Activated CD8-positive, alpha-beta memory T cell treated with anti-CD3 and anti-CD28 coated beads, Interleukin-2, amount 50 U/mL, for 1 hour (primary cell): ENCODE data around the gene GPR141.

ENCODE experiments used
- DNase-seq: peaks from one replicate; pipeline ENCODE4 v3.0.0-alpha.2; 2020; ENCODE audit errors: extremely low read depth

Gene GPR141, protein sequence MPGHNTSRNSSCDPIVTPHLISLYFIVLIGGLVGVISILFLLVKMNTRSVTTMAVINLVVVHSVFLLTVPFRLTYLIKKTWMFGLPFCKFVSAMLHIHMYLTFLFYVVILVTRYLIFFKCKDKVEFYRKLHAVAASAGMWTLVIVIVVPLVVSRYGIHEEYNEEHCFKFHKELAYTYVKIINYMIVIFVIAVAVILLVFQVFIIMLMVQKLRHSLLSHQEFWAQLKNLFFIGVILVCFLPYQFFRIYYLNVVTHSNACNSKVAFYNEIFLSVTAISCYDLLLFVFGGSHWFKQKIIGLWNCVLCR

DNA sequence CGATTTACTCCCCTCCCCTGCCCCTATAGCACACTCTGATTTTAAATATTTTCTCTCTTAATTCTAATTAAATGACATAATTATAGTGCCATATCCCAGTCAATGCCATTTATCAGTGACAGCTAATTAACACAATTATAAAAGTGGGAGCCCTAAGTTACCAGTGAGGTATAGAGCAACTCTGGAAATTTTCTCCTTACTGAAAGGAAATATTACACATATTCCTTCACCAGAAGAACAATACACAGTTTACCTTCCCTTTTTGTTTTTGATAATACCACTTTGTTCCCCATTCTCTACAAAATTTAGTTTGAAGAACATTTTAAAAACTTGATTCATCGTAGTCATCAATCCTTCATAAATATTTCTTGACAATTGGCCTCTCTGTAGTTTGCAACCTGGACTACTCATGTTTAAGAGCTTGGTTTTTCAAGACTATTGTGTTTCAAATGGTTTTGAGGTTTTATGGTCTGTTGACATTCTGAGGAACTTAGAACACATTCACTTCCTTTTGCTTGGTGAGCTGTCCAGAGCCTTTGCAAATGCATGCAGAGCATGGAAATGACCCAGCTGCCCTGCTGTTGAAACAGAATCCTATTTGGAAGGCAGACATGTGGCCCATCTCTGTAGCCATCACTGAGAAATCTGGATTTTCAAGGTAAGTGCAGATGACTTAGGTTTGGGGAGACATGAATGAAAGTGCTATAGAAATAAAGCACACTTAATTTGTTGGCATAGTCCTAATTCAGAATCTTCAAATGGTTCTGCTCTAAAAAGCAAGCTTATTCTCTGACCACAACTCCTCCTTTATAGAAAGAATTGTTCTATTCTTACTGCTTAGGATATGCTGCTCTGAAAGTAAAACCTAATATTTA lies at the start of gene GPR141:
Gene GPR141 (plus strand): TSS at position 521 of the 875 bp plus-strand sequence. CDS start 56,628 bp downstream, outside the sequence.
- no peak for DNase-seq

DNA sequence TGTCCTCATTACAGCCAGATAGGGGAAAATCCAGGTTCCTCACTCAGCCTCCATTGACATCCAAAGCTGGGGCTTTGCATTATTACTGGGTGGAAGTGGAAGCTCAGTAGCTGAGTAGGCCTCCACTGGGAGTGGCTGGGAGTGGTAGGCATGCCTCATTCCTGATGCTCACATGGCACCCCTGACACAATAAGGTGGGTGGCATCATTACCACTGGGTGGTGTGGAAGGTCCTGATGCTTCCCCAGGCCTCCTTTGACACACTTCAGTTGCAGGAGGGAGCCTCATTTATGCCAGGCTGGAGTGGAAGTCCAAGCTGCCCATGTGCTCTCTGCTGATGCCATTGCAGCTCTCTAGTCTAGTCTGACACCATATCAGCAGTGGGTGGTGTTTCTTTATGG lies 48.2 kb upstream of the GPR141 start:
- no peak for DNase-seq

DNA sequence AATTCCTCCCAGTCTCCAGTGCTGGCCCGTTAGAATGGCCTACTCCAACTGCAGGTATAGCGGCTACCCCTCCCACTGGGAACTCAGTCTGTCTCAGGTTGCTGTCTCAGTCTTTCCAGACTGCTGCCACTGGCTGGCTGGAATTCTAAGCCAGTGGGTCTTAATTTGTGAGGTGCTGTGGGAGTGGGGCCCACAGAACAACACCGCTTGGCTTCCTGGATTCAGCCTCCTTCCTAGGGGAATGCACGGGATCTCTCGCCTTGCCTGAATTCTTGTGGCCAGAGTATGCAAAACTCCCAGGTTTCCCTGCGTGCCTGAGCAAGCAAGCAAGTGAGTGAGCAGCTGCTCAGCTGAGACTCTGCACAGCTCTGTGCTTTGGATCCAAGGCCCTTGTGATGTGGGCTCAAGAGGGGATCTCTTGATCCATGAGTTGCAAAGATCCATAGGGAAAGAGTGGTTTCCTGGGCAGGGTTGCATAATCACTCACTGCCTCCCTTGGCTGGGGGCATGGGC lies 41.5 kb upstream of the GPR141 start:
- DNase-seq = no peak

DNA sequence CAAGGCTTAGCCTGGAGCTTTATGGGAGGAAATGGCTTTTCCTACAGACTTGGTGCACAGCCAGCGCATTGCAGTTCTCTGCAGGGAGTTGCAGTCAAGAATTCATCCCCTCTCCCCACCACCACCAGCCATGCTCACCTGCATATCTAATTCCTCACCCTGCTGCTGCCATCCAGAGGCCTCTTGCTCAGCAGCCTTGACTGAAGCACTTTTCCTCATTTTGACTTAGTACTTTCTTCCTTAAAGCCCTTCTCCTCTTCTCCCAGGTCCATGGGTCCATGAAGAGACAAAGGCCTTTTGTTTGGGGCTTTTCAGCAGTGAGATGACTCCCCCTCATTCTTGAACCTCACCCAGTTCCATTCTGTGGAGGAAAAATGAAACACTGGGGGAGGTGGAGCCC lies 39.7 kb upstream of the GPR141 start:
- no peak for DNase-seq

DNA sequence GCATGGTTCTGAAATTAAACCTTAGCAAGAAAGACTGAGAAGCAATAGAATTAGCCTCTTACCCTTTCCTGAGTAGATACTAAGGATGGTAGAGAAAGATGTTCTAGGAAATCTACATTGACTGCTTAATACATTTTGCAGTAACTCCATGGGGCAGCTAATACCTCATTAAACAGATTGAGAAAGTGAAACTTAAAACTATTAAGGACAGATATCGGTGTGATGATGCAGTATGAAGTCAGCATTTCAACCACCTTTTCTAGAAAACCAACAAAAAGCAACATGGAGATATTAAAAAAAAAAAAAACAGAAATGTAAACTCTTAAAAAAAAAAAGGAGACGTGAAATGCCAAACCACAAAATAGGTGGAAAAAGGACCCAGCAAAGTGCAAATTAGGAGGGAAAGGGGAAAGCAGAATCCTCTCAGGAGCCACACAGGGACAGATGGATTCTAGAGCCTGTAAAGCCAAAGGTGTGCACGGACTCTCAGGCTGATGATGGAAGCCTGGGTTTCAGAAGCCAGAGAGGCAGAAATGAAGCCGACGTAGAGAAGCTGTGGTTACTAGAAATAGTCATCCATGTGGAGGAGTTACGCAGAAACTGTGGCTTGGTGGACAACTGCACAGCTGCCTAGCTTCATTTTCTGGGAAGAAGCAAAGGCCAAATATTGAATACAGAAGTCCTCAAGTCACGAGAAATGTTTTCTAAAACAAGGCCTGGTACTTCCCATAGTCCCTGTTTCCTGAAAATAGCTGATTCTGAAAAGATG lies 38.1 kb upstream of the GPR141 start:
- DNase-seq = no peak

DNA sequence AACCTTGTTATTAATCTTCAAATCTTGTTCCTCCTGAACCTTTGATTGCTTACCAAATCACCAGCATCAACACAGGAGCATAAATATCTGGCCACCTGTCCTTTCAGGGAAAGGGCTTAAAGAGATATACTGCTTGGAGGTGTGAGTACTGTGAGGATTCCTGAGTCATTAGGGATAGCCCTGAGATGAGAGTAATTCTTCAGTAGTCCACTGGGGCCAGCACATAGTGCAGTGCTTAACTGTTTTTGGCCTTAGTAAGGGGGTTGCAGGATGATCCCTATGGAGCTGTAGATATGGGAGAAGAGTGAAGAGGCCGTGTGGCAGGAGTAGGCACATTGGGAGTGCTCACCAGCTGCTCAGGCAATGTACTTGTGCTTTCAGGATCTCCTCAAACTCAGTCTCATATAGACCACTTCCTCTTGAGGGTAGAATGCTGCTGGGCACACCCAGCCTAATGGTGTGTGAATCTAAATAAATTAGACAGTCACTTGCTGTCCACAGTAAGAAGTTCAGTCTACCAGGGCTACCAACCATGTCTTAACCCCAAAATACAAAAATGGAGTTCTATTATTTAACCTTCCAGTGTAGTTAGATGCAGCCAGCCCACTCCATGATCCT lies 26.5 kb upstream of the GPR141 start:
- no peak for DNase-seq

DNA sequence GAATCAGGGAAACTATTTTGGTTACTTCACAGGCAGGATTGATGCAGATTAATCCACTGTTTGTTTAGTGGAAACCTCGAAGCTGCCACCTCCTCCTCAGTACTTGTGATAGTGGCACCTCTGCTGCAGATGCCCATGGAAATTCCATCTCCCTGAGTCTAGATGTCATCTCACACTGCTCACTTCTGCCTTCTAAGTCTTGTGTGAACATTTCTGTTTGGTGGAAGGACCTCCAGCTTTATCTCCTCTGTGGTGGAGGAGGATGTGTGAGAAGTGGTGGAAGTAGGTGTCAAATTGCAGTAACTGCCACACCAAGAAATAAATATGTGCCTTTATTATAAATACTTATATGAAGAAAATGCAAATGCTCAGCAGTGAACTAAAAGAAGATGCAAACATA lies 25.8 kb upstream of the GPR141 start:
- DNase-seq = no peak

DNA sequence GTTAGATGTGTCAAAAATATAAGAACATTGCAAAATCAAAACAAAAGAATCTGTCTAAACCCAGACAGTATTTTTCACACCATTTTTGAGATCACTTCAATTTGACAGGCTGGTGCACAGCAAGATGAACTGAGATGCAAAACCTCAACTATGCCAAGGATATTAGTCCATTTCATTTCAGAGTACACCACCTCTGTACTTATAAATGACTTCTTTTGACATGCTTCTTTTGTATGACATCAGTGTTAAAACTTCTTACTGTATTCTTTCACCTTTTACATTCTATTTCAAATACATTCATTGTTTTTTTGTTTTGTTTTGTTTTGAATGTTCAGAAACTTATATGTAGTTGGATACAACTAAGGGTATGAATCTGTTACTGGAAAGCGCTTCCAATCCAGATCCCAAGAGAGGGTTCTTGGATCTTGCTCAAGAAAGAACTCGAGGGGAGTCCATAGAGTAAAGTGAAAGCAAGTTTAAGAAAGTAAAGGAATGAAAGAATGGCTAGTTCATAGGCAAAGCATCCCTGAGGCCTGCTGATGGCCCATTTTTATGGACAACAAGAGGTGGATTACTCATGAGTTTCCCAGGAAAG lies 23.5 kb upstream of the GPR141 start:
- DNase-seq = no peak

DNA sequence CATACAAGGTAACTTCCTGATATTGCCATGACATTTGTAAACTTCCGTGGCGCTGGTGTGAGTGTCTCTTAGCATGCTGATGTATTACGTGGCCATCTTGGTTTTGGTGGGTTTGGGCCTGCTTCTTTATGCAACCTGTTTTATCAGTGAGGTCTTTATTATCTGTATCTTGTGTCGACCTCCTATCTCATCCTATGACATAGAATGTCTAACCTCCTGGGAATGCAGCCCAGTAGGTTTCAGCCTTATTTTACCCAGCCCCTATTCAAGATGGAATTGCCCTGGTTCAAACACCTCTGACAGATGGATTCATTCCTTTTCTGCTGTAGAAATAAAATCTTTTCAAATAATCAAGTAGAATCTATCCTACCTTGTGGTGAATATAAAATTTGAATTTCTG lies 23.0 kb upstream of the GPR141 start:
- no peak for DNase-seq

DNA sequence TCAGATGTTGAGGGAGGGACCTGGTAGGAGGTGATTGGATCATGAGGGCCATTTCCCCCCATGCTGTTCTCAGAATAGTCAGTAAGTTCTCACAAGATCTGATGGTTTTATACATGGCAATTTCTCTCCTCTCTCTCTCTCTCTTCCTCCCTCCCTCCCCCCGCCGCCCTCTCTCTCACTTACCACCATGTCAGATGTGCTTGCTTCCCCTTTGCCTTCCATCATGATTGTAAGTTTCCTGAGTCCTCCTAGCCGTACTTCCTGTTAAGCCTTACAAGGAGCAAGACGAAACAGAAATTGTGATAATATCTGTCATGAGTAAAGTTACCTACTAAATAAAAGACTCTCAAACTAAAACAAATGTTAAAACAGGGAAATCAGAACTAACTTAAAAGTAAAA lies 19.9 kb upstream of the GPR141 start:
- no peak for DNase-seq

DNA sequence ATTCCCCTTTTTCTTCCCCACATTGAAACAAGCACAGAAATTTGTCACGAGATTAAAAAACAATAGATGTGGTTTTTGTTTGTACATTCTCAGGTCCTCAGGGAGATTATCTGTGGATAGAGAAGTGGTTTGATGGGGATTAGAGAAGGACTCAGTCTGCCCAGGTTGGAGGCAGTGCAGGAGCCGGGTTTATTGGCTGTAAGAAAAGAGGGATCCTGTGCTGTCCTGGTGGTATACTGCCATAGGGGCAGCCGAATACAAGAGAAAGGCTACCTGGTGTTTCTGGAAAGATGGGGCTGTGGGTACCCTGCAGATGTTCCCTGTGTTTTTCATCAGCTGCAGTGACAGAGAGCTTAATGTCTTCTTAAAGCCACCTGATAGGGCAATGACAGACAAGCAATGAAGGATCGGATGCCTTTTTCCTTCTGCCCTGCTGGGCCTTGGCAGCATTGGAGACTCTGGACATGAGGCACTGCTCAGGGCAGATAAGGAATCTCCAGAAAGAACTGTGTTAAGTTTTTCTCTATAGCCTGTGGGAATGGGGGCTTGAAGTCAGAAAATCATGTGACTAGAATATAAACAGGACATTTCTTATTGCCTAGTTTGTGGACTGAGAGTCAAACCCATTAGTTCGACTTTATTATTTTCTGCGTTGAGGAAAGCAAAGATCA lies 18.1 kb upstream of the GPR141 start:
- DNase-seq = no peak

DNA sequence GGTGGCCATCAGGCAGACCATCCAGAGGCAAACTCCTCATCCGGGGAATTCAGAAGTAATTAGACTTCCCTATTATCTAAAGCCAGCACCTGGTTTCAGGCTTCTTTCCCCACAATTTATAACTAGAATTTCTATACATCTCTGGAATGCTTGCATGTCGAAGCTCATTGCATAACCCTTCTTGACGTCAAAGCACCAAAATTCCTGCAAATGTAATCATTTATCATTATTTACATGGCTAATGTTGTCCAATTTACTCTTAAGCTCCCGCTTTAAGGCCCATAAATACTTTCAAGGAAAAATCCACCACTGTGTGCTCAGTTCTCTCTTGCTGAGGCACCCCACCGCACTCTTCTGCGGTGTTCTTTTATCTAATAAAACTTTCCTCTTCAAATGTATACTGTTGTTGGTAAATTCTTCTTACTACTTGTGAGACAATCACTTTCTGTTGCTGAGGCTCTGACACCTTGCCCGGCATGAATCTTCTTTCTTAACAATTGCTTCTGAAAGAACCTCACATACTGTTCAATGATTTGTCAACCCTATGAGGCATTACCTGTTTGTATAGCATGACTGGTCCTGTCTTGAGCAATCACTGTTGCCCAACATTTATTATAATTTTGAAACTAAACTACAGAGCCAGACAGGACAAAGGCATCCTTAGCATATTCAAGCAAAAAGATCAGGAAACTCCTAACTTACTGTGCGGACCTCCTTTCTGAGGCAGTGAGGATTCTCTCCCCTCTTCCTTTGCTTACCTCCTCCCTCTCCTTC lies 17.4 kb upstream of the GPR141 start:
- DNase-seq = no peak

DNA sequence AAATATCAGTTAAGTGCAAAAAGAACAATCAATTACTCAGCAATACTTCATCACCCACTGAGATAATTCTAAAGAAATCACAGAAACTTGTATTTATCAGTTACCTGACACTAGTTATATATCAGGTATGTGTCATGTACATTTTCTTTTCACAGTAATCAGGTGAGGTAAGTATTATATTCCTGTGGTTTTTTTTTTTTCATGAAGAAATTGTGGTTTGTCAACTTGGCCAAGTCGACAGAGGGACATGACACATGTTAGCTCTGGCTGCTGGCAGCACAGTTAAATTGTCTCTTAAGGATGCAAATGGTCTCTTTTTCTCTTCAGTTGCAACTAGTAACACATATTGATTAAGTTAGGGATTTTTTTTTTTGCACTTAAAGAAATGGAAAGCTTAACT lies 13.7 kb upstream of the GPR141 start:
- no peak for DNase-seq

DNA sequence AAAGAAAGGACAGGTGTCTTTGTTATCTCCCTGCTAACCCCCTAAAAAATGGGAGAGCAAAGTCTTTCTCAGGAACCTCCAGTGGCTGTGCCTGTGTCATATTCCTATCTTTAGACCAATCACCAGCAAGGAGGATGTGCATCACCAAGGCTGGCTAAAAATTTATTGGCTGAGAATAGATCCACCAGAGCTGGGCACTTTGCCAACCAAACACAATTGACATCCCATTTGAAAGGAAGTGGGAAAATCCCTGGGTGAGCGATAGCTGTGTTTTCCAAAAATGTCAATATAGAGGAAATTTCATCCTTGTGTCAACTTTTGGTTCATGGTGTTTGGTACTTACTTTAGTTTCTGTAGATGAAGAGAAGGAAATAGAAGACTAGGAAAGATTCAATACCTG lies 13.1 kb upstream of the GPR141 start:
- DNase-seq = no peak

DNA sequence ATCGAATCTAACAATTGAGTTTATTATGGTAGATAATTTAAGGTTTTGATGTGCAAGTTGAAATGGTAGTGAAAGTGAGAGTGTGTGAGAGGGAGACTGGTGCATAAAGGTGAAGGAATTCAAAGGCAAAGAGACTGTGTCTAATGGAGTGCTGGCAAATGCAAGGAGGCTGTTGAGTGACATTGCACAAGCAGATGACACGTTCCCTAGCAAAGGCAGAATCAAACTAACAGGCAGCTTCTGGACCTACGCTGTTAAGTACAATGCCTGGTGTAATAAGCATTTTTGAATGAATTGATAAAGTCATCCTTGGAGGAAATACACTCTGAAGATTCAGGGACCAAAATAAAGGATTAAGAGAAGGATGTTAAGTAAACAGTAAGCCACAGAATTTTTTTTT lies 11.7 kb upstream of the GPR141 start:
- DNase-seq = no peak

DNA sequence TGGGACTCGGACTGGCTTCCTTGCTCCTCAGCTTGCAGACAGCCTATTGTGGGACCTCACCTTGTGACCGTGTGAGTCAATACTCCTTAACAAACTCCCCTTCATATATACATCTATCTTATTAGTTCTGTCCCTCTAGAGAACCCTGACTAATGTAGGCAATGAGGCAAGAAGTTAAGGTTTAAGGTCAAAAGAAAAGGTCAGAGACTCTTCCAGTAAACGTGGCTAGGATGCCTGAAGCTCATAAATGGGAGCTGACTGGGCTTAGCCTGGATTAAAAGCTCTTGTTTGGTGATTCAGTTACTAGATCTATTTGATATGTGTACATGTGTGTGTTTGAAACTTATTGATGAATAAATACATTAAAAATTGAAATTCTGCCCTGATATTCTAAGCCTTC lies 10.6 kb upstream of the GPR141 start:
- no peak for DNase-seq

DNA sequence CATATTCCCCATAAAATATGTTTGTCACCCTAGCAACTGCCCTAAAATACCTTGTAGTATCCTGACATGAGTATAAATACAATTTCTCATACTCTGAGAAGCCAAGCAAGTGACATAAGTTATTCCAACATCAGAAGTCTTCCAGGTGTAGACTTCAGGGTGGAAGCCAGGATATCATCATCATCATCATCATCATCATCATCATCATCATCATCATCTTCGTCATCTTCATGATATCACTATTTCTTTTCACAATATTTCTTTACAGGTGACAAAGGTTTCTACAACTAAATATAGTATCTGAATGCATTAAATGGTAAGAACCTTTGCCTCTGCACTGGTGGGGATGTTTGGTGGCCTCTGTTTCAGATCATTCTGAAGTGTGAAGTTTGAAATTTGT lies 10.0 kb upstream of the GPR141 start:
- no peak for DNase-seq

DNA sequence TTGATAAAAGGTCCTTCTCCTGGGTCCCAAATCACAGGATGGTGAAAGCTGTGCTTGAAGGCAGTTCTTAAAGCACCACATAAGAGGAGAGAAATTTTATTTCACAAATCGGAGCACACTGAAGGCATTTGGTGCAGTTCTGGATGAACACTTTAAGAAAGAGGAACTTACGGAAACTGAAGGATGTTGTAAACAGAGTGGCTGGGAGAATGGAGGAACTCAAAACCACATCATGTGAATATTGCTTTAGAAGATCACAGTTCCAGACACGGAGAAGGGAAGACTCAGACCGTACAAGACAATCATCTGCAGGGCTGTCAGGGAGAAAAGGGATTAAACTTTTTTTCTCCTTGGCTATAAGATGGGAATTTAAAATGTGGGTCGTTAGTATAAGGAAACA lies 9.0 kb upstream of the GPR141 start:
- DNase-seq = no peak

DNA sequence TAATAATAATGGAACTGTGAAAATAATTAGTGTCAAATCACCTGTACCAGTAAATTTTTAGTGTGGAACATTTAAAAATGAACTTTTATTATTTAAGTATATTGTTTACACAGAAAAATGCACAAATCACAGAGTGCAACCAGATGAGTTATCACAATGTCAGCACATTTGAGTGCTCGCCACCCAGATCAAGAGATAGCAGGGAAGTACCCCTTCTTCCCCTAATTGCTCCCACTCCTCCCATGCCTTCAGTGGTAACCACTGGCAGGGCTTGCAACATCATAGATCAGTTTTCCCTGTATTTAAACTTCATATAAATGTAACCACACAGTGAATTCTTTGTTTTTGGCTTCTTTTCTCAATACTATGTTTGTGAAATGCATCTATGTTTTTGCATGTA lies 7.8 kb upstream of the GPR141 start:
- no peak for DNase-seq

DNA sequence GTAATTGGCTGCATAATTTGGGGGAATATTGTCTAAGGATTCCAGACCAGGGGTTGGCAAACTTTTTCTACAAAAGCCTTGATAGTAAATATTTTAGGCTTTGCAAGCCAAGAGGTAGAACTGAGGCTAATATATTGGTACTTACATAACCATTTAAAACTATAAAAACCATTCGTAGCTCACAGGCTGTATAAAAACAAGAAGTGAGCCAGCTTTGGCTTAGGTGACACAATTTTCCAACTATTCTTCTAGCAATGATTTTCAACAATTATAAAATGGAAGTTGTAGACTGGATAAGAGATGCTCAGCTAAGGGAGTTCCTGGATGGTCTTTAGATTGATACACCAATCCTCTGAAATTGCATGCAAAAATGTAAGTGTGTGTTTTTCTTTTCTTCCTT lies 1.4 kb downstream of the GPR141 start:
- DNase-seq = no peak
